ENCODE results near the gene OR51B2. TPM values are rescaled to one million over a fixed set of nuclear protein-coding genes. Genes with fewer than 3 reads are reported as not detected.
"Not testable (repeated sequence)": the region's sequence is repeated elsewhere in the genome, so short reads cannot be mapped to it uniquely, and the experiment has no call there.

The OR51B2 gene
- total and polyA plus RNA-seq, 10 donors, result not detected

DNA sequence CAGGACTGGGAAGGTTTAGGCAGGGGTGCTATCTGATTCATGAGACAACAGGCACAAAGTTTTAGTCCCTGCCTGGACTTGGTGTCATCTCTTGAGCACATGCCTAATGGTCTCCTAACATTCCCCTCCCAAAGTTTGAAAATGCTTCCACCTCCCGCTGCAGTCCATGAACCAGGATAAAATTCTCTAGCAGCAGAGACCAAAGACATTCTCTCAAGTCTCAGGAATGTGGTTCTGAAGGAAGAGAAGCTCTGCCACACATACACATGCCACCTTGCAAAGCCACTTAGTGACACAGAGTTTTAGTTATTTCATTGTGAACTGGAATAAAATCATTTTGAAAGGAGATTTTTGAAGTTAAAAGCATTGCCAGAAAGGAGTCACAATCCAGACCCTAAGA, 42.8 kb upstream of the OR51B2 start:
- TF ChIP-seq, protein P1, sequence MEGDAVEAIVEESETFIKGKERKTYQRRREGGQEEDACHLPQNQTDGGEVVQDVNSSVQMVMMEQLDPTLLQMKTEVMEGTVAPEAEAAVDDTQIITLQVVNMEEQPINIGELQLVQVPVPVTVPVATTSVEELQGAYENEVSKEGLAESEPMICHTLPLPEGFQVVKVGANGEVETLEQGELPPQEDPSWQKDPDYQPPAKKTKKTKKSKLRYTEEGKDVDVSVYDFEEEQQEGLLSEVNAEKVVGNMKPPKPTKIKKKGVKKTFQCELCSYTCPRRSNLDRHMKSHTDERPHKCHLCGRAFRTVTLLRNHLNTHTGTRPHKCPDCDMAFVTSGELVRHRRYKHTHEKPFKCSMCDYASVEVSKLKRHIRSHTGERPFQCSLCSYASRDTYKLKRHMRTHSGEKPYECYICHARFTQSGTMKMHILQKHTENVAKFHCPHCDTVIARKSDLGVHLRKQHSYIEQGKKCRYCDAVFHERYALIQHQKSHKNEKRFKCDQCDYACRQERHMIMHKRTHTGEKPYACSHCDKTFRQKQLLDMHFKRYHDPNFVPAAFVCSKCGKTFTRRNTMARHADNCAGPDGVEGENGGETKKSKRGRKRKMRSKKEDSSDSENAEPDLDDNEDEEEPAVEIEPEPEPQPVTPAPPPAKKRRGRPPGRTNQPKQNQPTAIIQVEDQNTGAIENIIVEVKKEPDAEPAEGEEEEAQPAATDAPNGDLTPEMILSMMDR (IDR thresholded peaks at IDR 0.05 in 8 of 11, conservative IDR thresholded peaks at IDR 0.05 in 3 of 11), result no peak

DNA sequence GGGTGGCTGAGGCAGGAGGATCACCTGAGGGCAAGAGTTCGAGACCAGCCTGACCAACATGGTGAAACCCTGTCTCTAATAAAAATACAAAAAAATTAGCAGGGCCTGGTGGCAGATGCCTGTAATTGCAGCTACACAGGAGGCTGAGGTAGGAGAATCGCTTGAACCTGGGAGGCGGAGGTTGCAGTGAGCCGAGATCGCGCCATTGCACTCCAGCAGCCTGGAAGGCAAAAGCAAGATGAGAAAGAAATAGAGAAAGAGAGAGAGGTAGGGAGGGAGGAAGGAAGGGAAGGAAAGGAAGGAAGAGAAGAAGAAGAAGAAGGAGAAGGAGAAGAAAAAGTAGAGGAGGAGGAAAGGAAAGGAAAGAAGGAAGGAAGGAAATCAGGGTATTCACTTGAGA, 42.3 kb upstream of the OR51B2 start:
- H3K9me3 ChIP-seq; H3K4me3 ChIP-seq; intact Hi-C loops (cut with DNase I; ENCODE audit: low total_unique reads); H3K27me3 ChIP-seq (replicated peaks in 1 of 7); H3K27ac ChIP-seq; H3K4me1 ChIP-seq; DNase-seq; H3K36me3 ChIP-seq: not testable (repeated sequence)
- WGBS, 5 donors, result 80 to 92% (median 84%) methylated on average over 6 of the region's 6 CpGs

More for the DNA sequence above, 42.8 kb upstream of the OR51B2 start:
- WGBS, 5 donors, result 0 to 81% (median 73%) methylated on average over 1 of the region's 1 CpG
- Histone ChIP-seq H3K4me1 (no peaks in the 10 kb centered on the region), H3K4me3 (no peak overlapping the region), H3K9me3 (no peaks in the 10 kb centered on the region), H3K27me3 (replicated peaks in 1 of 7) (no peaks in the 10 kb centered on the region), H3K36me3 (no peaks in the 10 kb centered on the region), H3K27ac (no peak overlapping the region)
- intact Hi-C loops (cut with DNase I; ENCODE audit: low total_unique reads), result no loop called here
- no peak for DNase-seq

DNA sequence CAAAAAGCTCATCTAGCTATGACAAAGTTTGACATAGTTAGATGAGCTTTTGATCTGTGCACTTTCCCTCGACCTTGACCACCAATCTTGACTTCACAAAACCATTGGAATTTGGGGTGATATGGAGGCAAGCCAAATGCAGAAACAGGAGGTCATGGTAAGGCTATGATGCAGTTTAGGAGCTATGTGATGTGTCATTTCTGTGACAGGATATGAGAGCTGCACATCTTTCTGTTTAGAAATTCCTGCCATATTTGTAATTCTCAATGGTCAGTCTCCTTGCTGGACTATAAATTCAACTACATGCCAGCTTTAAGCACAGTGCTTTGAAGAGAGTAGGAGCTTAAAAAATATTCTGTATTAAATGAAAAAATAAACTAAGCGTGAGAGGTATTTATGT, 40.1 kb upstream of the OR51B2 start:
- H3K4me3 ChIP-seq, result no peak overlapping the region
- H3K4me1 ChIP-seq, result no peaks in the 10 kb centered on the region
- H3K36me3 ChIP-seq, result no peaks in the 10 kb centered on the region
- peaks cover 0 to 3% (median 0%) of the 10 kb centered on the region in 8 donors for H3K9me3 ChIP-seq
- no peak for DNase-seq
- no peak overlapping the region for H3K27ac ChIP-seq
- 46 to 75% (median 59%) methylated on average over 1 to 2 of the region's 2 CpGs for WGBS, 5 donors
- no peak for TF ChIP-seq POLR2A (IDR thresholded peaks at IDR 0.05)
- TF ChIP-seq POLR2AphosphoS5 (IDR thresholded peaks at IDR 0.05), result no peak
- TF ChIP-seq, protein P1 (IDR thresholded peaks at IDR 0.05 in 8 of 11, conservative IDR thresholded peaks at IDR 0.05 in 3 of 11), result no peak
- no peaks in the 10 kb centered on the region for H3K27me3 ChIP-seq (replicated peaks in 1 of 7)
- intact Hi-C loops (cut with DNase I; ENCODE audit: low total_unique reads), result no loop called here

DNA sequence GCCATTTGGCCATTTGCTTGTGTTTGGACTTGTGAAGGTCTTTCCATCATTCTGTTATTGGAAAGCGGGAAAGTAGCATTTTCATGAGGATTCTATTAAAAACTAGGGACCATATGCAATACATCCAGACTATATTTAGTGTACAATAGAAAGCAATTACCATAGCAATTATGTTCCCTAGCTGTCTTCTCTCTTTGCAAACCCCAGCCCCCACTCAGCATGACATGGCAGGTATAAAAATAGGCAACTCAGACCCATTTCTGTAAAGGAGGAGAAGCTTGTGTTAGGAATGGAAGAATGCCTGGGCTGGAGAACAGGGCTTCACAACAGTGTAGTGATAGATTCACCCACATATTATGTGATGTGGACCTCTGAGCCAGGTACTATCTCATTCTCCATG, 39.6 kb upstream of the OR51B2 start:
- intact Hi-C loops (cut with DNase I; ENCODE audit: low total_unique reads), result no loop called here
- no peaks in the 10 kb centered on the region for H3K27me3 ChIP-seq (replicated peaks in 1 of 7)
- WGBS, 5 donors, result 79 to 96% (median 85%) methylated on average over 1 of the region's 1 CpG
- H3K4me3 ChIP-seq, result no peak overlapping the region
- no peaks in the 10 kb centered on the region for H3K36me3 ChIP-seq
- H3K27ac ChIP-seq, result no peak overlapping the region
- H3K9me3 ChIP-seq, result peaks cover 0 to 3% (median 0%) of the 10 kb centered on the region in 8 donors
- no peaks in the 10 kb centered on the region for H3K4me1 ChIP-seq
- DNase-seq, result no peak
- TF ChIP-seq POLR2A (IDR thresholded peaks at IDR 0.05), result no peak
- TF ChIP-seq, protein P1 (IDR thresholded peaks at IDR 0.05 in 8 of 11, conservative IDR thresholded peaks at IDR 0.05 in 3 of 11), result no peak

DNA sequence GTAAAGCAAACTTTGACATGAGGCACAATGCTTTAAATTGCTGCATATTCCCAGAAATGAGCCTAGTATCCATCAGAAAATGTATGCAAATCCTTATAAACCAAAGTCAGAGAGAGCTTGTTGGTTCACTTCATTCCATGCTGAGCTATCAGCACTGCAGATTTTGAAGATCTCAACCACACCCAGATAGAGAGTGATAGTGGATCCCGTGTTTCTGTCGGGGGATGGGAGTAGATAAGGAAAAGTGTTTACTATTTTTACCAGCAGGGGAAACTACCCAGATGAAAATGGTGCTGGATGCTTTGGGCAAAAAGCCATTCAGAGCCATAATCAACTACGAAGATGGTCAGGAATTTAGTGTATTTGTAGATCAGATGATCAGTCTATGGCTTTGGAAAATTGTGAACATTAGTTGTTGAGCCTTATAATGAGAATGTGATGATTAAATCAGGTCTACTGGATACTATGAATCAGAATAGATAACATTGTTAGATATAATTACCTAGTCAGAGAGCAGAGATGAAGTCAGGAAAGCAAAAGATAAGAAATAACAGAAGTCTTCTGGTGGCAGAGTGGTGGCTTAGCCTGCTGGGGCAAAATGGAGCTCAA, 38.0 kb upstream of the OR51B2 start:
- no peak for DNase-seq
- TF ChIP-seq POLR2AphosphoS5 (IDR thresholded peaks at IDR 0.05) (no peak), POLR2A (IDR thresholded peaks at IDR 0.05) (no peak)
- TF ChIP-seq, protein P1 (IDR thresholded peaks at IDR 0.05 in 8 of 11, conservative IDR thresholded peaks at IDR 0.05 in 3 of 11), result no peak
- Histone ChIP-seq H3K4me1 (no peaks in the 10 kb centered on the region), H3K9me3 (peaks cover 0 to 3% (median 0%) of the 10 kb centered on the region in 8 donors), H3K4me3 (no peak overlapping the region), H3K27ac (no peak overlapping the region), H3K36me3 (no peaks in the 10 kb centered on the region), H3K27me3 (replicated peaks in 1 of 7) (no peaks in the 10 kb centered on the region)
- intact Hi-C loops (cut with DNase I; ENCODE audit: low total_unique reads), result no loop called here
- WGBS, 5 donors, result 60 to 84% (median 74%) methylated on average over 3 of the region's 3 CpGs

DNA sequence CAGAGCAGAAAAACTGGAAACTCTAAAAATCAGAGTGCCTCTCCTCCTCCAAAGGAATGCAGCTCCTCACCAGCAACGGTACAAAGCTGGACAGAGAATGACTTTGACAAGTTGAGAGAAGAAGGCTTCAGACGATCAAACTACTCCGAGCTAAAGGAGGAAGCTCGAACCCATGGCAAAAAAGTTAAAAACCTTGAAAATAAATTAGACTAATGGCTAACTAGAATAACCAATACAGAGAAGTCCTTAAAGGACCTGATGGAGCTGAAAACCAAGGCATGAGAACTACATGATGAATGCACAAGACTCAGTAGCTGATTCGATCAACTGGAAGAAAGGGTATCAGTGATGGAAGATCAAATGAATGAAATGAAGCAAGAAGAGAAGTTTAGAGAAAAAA, 31.9 kb upstream of the OR51B2 start:
- H3K9me3 ChIP-seq; DNase-seq; H3K4me3 ChIP-seq; H3K27ac ChIP-seq; H3K4me1 ChIP-seq; H3K27me3 ChIP-seq (replicated peaks in 1 of 7); H3K36me3 ChIP-seq; intact Hi-C loops (cut with DNase I; ENCODE audit: low total_unique reads): not testable (repeated sequence)
- 67 to 90% (median 83%) methylated on average over 4 to 5 of the region's 5 CpGs for WGBS, 5 donors
